Ovary (tissue), 3 donors: ENCODE results near the gene MLX.

ENCODE experiments used
- CTCF ChIP-seq, 3 donors: fragments of 450-650 bp in 2 of 3; fragments of 200-600 bp in 1 of 3; IDR thresholded peaks; one replicate each; pipeline versions ENCODE4 v1.5.1 to v1.8.0; 2016 to 2022; ENCODE audit warnings: antibody characterized with exemption in 3 of 3, mild to moderate bottlenecking in 1 of 3
- EP300 ChIP-seq: sonication (generic); formaldehyde crosslinking; IDR thresholded peaks from one replicate; pipeline ENCODE4 v1.6.1; 2017; ENCODE audit warnings: antibody characterized with exemption
- POLR2A ChIP-seq: fragments of 450-650 bp; IDR thresholded peaks from one replicate; pipeline ENCODE4 v1.6.1; 2017; ENCODE audit warnings: antibody characterized with exemption, mild to moderate bottlenecking, moderate library complexity
- donor health status: DM: no; HTN: no; CAD: no.

- no peak for TF ChIP-seq CTCF (IDR thresholded peaks at IDR 0.05)
- TF ChIP-seq POLR2A: no peak
- no peak for TF ChIP-seq EP300
These were observed 19.2 kb upstream of the MLX start for GRCh38 chr17:42547698-42548069.
